Sigmoid colon (tissue), 7 donors: Measurements from ENCODE around the gene MEGF6. TPM values are rescaled to one million over a fixed set of nuclear protein-coding genes. Genes with fewer than 3 reads are reported as not detected.

Experiments used
- DNase-seq: peaks from one replicate; pipeline ENCODE4 v3.0.0-alpha.2; 2019
- H3K27ac ChIP-seq, 4 donors: fragments of 200-600 bp; sonication (generic); one replicate each; pipeline ENCODE4 v1.5.1; 2016 to 2019; ENCODE audit warnings: mild to moderate bottlenecking in 1 of 4
- H3K27me3 ChIP-seq, 3 donors: fragments of 200-600 bp; sonication (generic); one replicate each; pipeline ENCODE4 v1.5.1; 2019; ENCODE audit warnings: mild to moderate bottlenecking in 1 of 3
- H3K36me3 ChIP-seq, 4 donors: fragments of 200-600 bp; sonication (generic); one replicate each; pipeline ENCODE4 v1.5.1; 2016 to 2019
- H3K4me1 ChIP-seq, 4 donors: fragments of 200-600 bp; sonication (generic); one replicate each; pipeline ENCODE4 v1.5.1; 2017 to 2019
- H3K4me3 ChIP-seq, 4 donors: fragments of 200-600 bp; sonication (generic); one replicate each; pipeline ENCODE4 v1.5.1; 2017 to 2019; ENCODE audit warnings: mild to moderate bottlenecking in 2 of 4, moderate library complexity in 1 of 4
- H3K9me3 ChIP-seq, 4 donors: fragments of 200-600 bp in 3 of 4; sonication (generic) in 3 of 4; one replicate each; pipeline versions ENCODE4 v1.5.1 to v1.6.1; 2013 to 2019
- CTCF ChIP-seq, 4 experiments: fragments of 450-650 bp in 3 of 4; fragments of 200-600 bp in 1 of 4; IDR thresholded peaks; one replicate each; pipeline ENCODE4 v1.5.1; 2016 to 2019; ENCODE audit warnings: antibody characterized with exemption in 4 of 4, mild to moderate bottlenecking in 3 of 4, moderate library complexity in 2 of 4
- EP300 ChIP-seq, 4 donors: sonication (generic); formaldehyde crosslinking; IDR thresholded peaks; one replicate each; pipeline ENCODE4 v1.6.1; 2017; ENCODE audit warnings: antibody characterized with exemption in 4 of 4
- POLR2A ChIP-seq, 2 donors: fragments of 450-650 bp; IDR thresholded peaks; one replicate each; pipeline ENCODE4 v1.6.1; 2016; ENCODE audit warnings: antibody characterized with exemption in 2 of 2, mild to moderate bottlenecking in 2 of 2, moderate library complexity in 2 of 2
- POLR2AphosphoS5 ChIP-seq, 4 donors: sonication (generic); formaldehyde crosslinking; IDR thresholded peaks; one replicate each; pipeline ENCODE4 v1.6.1; 2017; ENCODE audit warnings: antibody characterized with exemption in 4 of 4
- WGBS, 2 donors: extraction: QIAGEN DNeasy Blood & Tissue Kit; methylation state at CpG; one replicate each; pipeline ENCODE4 v1.1.7; 2013; 5-methylcytosine and 5-hydroxymethylcytosine counted together
- intact Hi-C: fragments of 100-400 bp; cut with DNase I; formaldehyde crosslinking; loops from one replicate; pipeline ENCODE4 v1.15.1; 2023
- polyA plus RNA-seq, 3 donors: library from polyadenylated mRNA; stranded (reverse); fragments of 200-250 nt; gene quantifications; one replicate each; pipeline ENCODE4 v1.2.3, GENCODE V29; 2013
- total RNA-seq, 4 donors: library from RNA; depleted of rRNA; stranded (reverse); fragments of >200 nt; gene quantifications; one replicate each; pipeline ENCODE4 v1.1.0, GENCODE V29; 2016
- donor health status: healthy with polysubstance abuse.
- donor health status: Bipolar disorder and iron deficiency.
- donor health status: healthy.

MEGF6 gene
- total and polyA plus RNA-seq, 7 donors, result 2.4 to 31.9 (median 7.8) TPM; not detected in 1

GRCh38 chr1:3463013-3463385 lies 148.3 kb downstream of the MEGF6 start:
- H3K27me3 ChIP-seq, result peaks cover 0 to 15% (median 0%) of the 10 kb centered on the region in 3 donors
- DNase-seq, result peak; percentile 59
- H3K36me3 ChIP-seq, result no peaks in the 10 kb centered on the region
- intact Hi-C loops, result no loop called here
- H3K9me3 ChIP-seq, result no peaks in the 10 kb centered on the region
- no peak overlapping the region for H3K4me3 ChIP-seq
- no peaks in the 10 kb centered on the region for H3K4me1 ChIP-seq
- no peak overlapping the region for H3K27ac ChIP-seq
- TF ChIP-seq CTCF (IDR thresholded peaks at IDR 0.05) (no peak), POLR2A (IDR thresholded peaks at IDR 0.05) (no peak), POLR2AphosphoS5 (IDR thresholded peaks at IDR 0.05) (no peak), EP300 (IDR thresholded peaks at IDR 0.05) (no peak)
- WGBS, 2 donors, result 94 to 95% methylated on average over 22 of the region's 22 CpGs

DNA sequence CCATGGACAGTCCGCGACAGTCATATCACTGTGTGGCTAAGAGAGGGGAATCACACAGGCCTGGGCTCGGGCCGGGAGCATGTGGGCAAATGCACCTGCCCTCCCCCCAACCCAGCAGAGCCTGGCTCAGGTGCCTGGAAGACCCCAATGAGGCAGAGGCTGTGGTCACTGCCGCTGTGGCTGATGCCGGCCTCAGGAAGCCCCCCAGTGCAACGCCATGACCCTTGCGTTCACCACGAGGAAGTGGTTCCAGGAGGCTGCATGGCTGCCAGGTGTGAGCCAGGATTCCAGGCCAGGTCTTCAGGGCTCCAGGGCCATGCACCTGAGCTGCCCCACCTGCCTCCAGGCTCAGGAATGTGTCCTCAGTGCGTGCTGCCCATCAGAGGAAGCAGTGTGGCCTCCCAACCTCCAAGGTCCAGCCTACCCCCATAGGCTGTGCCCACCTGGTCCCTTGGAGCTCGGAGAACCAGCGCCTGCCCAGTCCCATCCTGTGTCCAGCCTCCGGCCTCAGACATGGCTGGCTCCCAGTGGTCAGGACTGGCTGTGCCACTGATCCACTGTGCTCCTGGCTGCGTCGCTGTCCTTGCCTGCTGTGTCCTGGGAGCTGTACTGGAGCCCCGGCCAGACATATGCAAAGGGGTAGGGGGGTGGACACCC lies 148.8 kb downstream of the MEGF6 start:
- Histone ChIP-seq H3K27me3 (peaks cover 0 to 12% (median 0%) of the 10 kb centered on the region in 3 donors), H3K4me1 (no peaks in the 10 kb centered on the region), H3K9me3 (no peaks in the 10 kb centered on the region), H3K27ac (no peak overlapping the region), H3K36me3 (no peaks in the 10 kb centered on the region), H3K4me3 (no peak overlapping the region)
- no peak for TF ChIP-seq POLR2A (IDR thresholded peaks at IDR 0.05)
- intact Hi-C loops, result no loop called here
- DNase-seq, result peak; percentile 40
- 85% methylated on average over 16 of the region's 16 CpGs for WGBS, 2 donors

GRCh38 chr1:3461934-3462275 lies 149.4 kb downstream of the MEGF6 start:
- DNase-seq, result no peak
- Histone ChIP-seq H3K9me3 (no peaks in the 10 kb centered on the region), H3K27ac (no peak overlapping the region), H3K4me1 (no peaks in the 10 kb centered on the region), H3K4me3 (no peak overlapping the region), H3K36me3 (no peaks in the 10 kb centered on the region), H3K27me3 (peaks cover 0 to 9% (median 0%) of the 10 kb centered on the region in 3 donors)
- WGBS, 2 donors, result 80 to 86% methylated on average over 13 of the region's 13 CpGs
- TF ChIP-seq EP300 (IDR thresholded peaks at IDR 0.05), result no peak
- no peak for TF ChIP-seq POLR2AphosphoS5 (IDR thresholded peaks at IDR 0.05)
- no peak for TF ChIP-seq CTCF (IDR thresholded peaks at IDR 0.05)
- TF ChIP-seq POLR2A (IDR thresholded peaks at IDR 0.05), result no peak
- intact Hi-C loops, result no loop called here

DNA sequence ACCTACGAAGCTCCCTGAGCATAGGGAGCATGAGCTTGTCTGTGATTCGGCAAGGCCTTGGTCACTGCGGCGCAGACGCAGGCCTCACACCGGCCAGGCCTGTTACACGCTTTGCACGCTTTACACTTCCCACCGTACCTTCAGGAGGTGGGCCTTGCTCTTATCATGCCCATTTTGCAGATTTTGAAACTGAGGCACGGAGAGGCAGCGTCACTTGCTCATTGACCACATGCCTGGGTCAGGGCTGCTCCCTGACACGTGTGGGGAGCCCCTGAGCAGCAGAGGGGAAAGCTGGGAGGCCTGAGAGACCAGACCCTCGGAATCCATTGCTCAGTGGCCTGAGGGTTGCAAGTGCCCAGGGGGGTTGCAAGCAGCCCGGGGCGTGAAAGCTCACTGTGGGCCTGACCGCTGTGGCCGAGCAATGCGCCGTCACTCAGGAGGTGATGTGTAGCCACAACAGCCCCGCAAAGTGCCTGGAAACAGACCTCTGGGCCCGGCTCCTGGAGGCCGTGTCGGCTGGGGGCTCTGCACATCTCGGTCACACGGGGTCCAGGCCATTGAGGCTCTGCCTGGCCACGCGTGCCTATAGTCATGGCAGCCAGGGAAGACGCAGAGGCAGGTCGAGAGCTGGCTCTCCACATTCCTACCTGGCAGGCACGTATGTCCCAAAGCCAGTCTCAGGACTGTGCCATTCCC lies 149.9 kb downstream of the MEGF6 start:
- TF ChIP-seq EP300 (IDR thresholded peaks at IDR 0.05), result no peak
- Histone ChIP-seq H3K27ac (no peak overlapping the region), H3K4me1 (no peaks in the 10 kb centered on the region), H3K4me3 (no peak overlapping the region), H3K27me3 (peaks cover 0 to 12% (median 0%) of the 10 kb centered on the region in 3 donors), H3K36me3 (no peaks in the 10 kb centered on the region), H3K9me3 (no peaks in the 10 kb centered on the region)
- intact Hi-C loops, result no loop called here
- WGBS, 2 donors, result 91 to 93% methylated on average over 30 of the region's 30 CpGs
- no peak for DNase-seq

- H3K4me1 ChIP-seq, result no peaks in the 10 kb centered on the region
- DNase-seq, result no peak
- no peak for TF ChIP-seq POLR2AphosphoS5 (IDR thresholded peaks at IDR 0.05)
- no peak for TF ChIP-seq POLR2A (IDR thresholded peaks at IDR 0.05)
- no peak for TF ChIP-seq EP300 (IDR thresholded peaks at IDR 0.05)
- no peak for TF ChIP-seq CTCF (IDR thresholded peaks at IDR 0.05)
These were observed 150.6 kb downstream of the MEGF6 start for GRCh38 chr1:3460672-3461131.

More at GRCh38 chr1:3460672-3461131, 150.6 kb downstream of the MEGF6 start:
- intact Hi-C loops, result no loop called here
- 28 to 69% methylated on average over 14 of the region's 14 CpGs for WGBS, 2 donors
- H3K36me3 ChIP-seq, result no peaks in the 10 kb centered on the region
- H3K9me3 ChIP-seq, result no peaks in the 10 kb centered on the region
- peaks cover 0 to 19% (median 5%) of the 10 kb centered on the region in 3 donors for H3K27me3 ChIP-seq
- H3K27ac ChIP-seq, result peak overlapping the region in 2 of 4 donors; percentile 14 to 42
- H3K4me3 ChIP-seq, result no peak overlapping the region
